OCI-LY3 (cell line): ENCODE results near the gene MAP2K3.
"Not testable (repeated sequence)": the region's sequence is repeated elsewhere in the genome, so short reads cannot be mapped to it uniquely, and the experiment has no call there.

ENCODE experiments used
- CTCF ChIP-seq: fragments of 200-600, 300-600 bp; sonication (generic); IDR thresholded peaks from 2 replicates; pipeline ENCODE4 v1.5.1; 2014; ENCODE audit warnings: antibody characterized with exemption, low read length, low read depth
- EZH2phosphoT487 ChIP-seq: fragments of 200-600 bp; shearing (Covaris generic); IDR thresholded peaks from 2 replicates; pipeline ENCODE4 v1.6.1; 2018; ENCODE audit warnings: antibody characterized with exemption, mixed run types, low read depth

GRCh38 chr17:21320430-21320829 lies 35.9 kb downstream of the MAP2K3 start:
- TF ChIP-seq CTCF, EZH2phosphoT487: not testable (repeated sequence)
